B cell (primary cell): ENCODE data around the gene PTPRN2.

Source experiments
- EZH2 ChIP-seq: IDR thresholded peaks from 2 replicates; pipeline ENCODE4 v1.6.1; 2012; ENCODE audit warnings: borderline replicate concordance, low read depth, mild to moderate bottlenecking, moderate library complexity, low read length; ENCODE audit not compliant: insufficient read depth, poor library complexity, severe bottlenecking
- TF ChIP-seq, protein P1 (sequence below): fragments of 200-600 bp; IDR thresholded peaks from one replicate; pipeline ENCODE4 v1.8.0; 2022; ENCODE audit warnings: antibody characterized with exemption, mild to moderate bottlenecking

GRCh38 chr7:158461824-158462223 is 125.8 kb downstream of the PTPRN2 start:
- TF ChIP-seq EZH2 = no peak
- TF ChIP-seq, protein P1, sequence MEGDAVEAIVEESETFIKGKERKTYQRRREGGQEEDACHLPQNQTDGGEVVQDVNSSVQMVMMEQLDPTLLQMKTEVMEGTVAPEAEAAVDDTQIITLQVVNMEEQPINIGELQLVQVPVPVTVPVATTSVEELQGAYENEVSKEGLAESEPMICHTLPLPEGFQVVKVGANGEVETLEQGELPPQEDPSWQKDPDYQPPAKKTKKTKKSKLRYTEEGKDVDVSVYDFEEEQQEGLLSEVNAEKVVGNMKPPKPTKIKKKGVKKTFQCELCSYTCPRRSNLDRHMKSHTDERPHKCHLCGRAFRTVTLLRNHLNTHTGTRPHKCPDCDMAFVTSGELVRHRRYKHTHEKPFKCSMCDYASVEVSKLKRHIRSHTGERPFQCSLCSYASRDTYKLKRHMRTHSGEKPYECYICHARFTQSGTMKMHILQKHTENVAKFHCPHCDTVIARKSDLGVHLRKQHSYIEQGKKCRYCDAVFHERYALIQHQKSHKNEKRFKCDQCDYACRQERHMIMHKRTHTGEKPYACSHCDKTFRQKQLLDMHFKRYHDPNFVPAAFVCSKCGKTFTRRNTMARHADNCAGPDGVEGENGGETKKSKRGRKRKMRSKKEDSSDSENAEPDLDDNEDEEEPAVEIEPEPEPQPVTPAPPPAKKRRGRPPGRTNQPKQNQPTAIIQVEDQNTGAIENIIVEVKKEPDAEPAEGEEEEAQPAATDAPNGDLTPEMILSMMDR = no peak
